Measurements from ENCODE around the gene CCDC89.
"Not testable (repeated sequence)": the region's sequence is repeated elsewhere in the genome, so short reads cannot be mapped to it uniquely, and the experiment has no call there.

The CCDC89 gene

GRCh38 chr11:85685125-85685819 is 723 bp downstream of the CCDC89 start:
- no peak for TF ChIP-seq CTCF (IDR thresholded peaks at IDR 0.05; ENCODE audit: extremely low read depth, missing control alignments)
- DNase-seq (ENCODE audit: low spot score), result no peak

- peak; percentile 82 for DNase-seq (ENCODE audit: low spot score)
- TF ChIP-seq CTCF (IDR thresholded peaks at IDR 0.05; ENCODE audit: extremely low read depth, missing control alignments), result no peak
Observed at GRCh38 chr11:85682330-85683305, 3.4 kb downstream of the CCDC89 start.

- TF ChIP-seq CTCF (IDR thresholded peaks at IDR 0.05; ENCODE audit: extremely low read depth, missing control alignments), result no peak
- no peak for DNase-seq (ENCODE audit: low spot score)
Observed at GRCh38 chr11:85680897-85681296, 5.1 kb downstream of the CCDC89 start.

GRCh38 chr11:85679576-85679975 is 6.4 kb downstream of the CCDC89 start:
- TF ChIP-seq CTCF (IDR thresholded peaks at IDR 0.05; ENCODE audit: extremely low read depth, missing control alignments), result no peak
- DNase-seq (ENCODE audit: low spot score), result no peak

- TF ChIP-seq CTCF (IDR thresholded peaks at IDR 0.05; ENCODE audit: extremely low read depth, missing control alignments), result no peak
- no peak for DNase-seq (ENCODE audit: low spot score)
Observed at GRCh38 chr11:85673393-85673792, 12.6 kb downstream of the CCDC89 start.

- TF ChIP-seq CTCF (IDR thresholded peaks at IDR 0.05; ENCODE audit: extremely low read depth, missing control alignments), result no peak
- DNase-seq (ENCODE audit: low spot score), result no peak
Observed at GRCh38 chr11:85672105-85672902, 13.7 kb downstream of the CCDC89 start.

GRCh38 chr11:85670949-85671663 is 14.9 kb downstream of the CCDC89 start:
- not testable (repeated sequence) for DNase-seq (ENCODE audit: low spot score)

All from GM20000 (cell line).